Stimulated activated CD8-positive, alpha-beta memory T cell treated with anti-CD3 and anti-CD28 coated beads, Interleukin-2, amount 100 ng/mL, for 1 hour (primary cell): ENCODE measurements around the gene GPR157.

Source experiments
- DNase-seq, 2 donors: peaks; one replicate each; pipeline ENCODE4 v3.0.0-alpha.2; 2020; ENCODE audit warnings: low read depth in 2 of 2

The GPR157 gene

DNA sequence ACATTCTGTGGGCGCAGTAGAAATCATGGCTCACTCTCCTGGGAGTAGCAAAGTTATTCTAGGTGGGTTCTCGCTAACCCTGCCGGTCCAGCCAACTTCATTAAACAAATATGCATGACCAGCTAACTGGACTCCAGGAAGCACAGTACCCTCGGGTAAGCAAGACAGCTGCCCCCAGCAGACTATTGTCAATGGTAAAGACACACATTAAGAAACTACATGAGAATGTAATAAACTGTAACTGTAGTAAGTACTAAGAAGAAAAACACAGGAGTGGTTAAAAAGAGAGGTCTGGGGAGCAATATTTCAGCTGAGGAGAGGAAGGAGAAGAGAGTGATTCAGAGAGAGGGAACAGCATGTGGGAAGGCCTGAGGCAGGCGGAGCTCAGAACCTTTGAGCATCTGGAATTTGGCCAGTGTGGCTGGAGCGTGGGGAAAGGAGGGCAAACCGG, 66.9 kb downstream of the GPR157 start:
- DNase-seq: no peak

DNA sequence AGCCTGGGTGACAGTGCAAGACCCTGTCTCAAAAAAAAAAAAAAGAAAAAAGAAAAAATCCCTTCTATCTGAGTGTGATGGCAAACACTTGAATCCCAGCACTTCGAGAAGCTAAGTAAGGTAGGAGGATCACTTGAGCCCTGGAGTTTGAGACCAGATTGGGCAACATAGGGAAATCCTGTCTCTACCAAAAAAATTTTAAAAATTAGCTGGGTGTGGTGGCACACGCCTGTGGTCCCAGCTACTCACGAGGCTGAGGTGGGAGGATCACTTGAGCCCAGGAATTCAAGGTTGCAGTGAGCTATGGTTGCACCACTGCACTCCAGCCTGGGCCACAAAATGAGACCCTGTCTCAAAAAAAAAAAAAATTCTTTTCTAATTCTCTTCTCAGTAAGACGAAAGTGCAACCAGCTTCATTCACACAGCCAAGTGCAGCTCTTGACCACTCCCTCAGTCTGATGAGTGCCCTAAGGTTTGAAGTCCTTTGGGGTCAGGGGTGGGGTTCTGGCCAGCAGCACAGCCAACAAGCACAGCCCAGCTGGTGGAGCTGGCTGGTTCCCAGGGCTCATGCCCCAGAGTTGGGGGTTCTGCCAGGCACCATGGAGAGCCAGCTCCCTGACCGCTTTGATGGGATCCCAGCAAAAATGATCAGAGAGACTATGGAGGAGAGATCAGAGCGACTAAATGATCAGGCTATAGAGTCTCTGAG, 67.5 kb downstream of the GPR157 start:
- no peak for DNase-seq

GRCh38 chr1:9059891-9060744, 68.8 kb downstream of the GPR157 start:
- DNase-seq: no peak

GRCh38 chr1:9058465-9058864, 70.4 kb downstream of the GPR157 start:
- no peak for DNase-seq

- DNase-seq: no peak
These were observed 71.1 kb downstream of the GPR157 start for GRCh38 chr1:9057851-9058250.

DNA sequence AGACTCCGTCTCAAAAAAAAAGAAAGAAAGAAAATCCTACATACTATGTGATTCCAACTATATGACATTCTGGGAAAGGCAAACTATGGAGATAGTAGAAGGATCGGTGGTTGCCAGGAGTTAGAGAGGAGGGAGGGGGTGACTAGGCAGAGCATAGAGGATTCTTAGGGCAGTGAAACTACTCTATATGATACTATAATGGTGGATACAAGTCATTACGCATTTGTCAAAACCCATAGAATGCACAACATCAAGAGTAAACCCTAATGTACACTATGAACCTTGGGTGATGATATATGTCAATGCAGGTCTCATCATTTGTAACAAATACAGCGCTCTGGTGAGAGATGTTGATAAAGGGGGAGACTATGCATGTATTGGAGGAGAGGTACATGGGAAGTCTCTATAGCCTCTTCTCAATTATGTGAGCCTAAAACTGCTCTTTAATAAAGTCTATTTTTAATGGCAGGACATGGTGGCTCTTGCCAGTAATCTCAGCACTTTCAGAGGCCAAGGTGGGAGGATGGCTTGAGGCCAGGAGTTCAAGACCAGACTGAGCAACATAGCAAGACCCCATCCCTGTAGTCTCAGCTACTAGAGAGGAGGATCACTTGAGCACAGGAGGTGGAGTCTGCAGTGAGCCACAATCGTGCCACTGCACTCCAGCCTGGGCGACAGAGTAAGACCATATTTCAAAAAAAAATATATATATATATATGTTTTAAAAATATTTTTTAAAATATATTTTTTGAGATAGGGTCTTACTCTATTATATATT, 76.4 kb downstream of the GPR157 start:
- no peak for DNase-seq

GRCh38 chr1:9051379-9051778, 77.5 kb downstream of the GPR157 start:
- no peak for DNase-seq

DNA sequence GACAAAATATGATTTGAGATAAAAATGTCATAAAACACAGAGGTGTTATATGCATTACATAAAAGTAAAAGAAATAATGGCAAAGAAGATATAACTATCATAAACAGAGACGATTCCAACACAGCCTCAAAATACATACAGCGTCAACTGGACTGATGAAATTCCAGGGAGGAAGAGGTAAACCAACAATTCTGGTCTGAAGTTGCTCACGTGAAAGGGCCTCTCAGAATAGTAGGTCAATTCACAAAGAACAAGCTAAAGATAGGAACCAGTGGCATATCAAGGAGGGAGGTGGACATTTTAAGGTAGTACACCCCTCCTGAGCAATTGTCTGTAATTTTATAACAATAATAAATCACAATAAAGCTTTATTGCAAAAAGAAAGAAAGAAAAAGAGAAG, 78.1 kb downstream of the GPR157 start:
- DNase-seq: no peak
